T-helper 2 cell (primary cell): ENCODE measurements around the gene VPS54.

ENCODE experiments used
- DNase-seq, 5 experiments: peaks; one replicate each; pipeline versions ENCODE4 v3.0.0 to v3.0.0-alpha.2; 2012 to 2022

Gene VPS54

GRCh38 chr2:63898839-63899238 is 120.4 kb downstream of the VPS54 start:
- no peak for DNase-seq

GRCh38 chr2:63894167-63894566 is 125.1 kb downstream of the VPS54 start:
- no peak for DNase-seq

- no peak for DNase-seq
Measured at GRCh38 chr2:63893163-63893562, 126.1 kb downstream of the VPS54 start.

GRCh38 chr2:63891488-63892030 is 127.7 kb downstream of the VPS54 start:
- DNase-seq, result no peak

GRCh38 chr2:63890678-63891077 is 128.6 kb downstream of the VPS54 start:
- no peak for DNase-seq

- peak in 3 of 5 experiments; percentile 6 to 67 (median 14) for DNase-seq
Measured at GRCh38 chr2:63888490-63889402, 130.5 kb downstream of the VPS54 start.

GRCh38 chr2:63888053-63888452 is 131.2 kb downstream of the VPS54 start:
- no peak for DNase-seq

- no peak for DNase-seq
Measured at GRCh38 chr2:63886445-63886844, 132.8 kb downstream of the VPS54 start.

- peak in 1 of 5 experiments; percentile 42 for DNase-seq
Measured at GRCh38 chr2:63882395-63883105, 136.7 kb downstream of the VPS54 start.

GRCh38 chr2:63881205-63881604 is 138.0 kb downstream of the VPS54 start:
- DNase-seq, result no peak

GRCh38 chr2:63880625-63881024 is 138.6 kb downstream of the VPS54 start:
- DNase-seq, result no peak

- DNase-seq, result no peak
Measured at GRCh38 chr2:63879876-63880433, 139.3 kb downstream of the VPS54 start.

- DNase-seq, result no peak
Measured at GRCh38 chr2:63878486-63878885, 140.7 kb downstream of the VPS54 start.

GRCh38 chr2:63876311-63876710 is 142.9 kb downstream of the VPS54 start:
- no peak for DNase-seq

GRCh38 chr2:63875559-63876245 is 143.5 kb downstream of the VPS54 start:
- no peak for DNase-seq

- no peak for DNase-seq
Measured at GRCh38 chr2:63875131-63875527, 144.1 kb downstream of the VPS54 start.

- DNase-seq, result no peak
Measured at GRCh38 chr2:63874204-63875130, 144.8 kb downstream of the VPS54 start.

GRCh38 chr2:63872571-63873328 is 146.5 kb downstream of the VPS54 start:
- no peak for DNase-seq

GRCh38 chr2:63871864-63872263 is 147.4 kb downstream of the VPS54 start:
- no peak for DNase-seq

GRCh38 chr2:63870679-63871078 is 148.5 kb downstream of the VPS54 start:
- DNase-seq, result no peak
